Fibroblast of lung (primary cell): Measurements from ENCODE around the gene IGBP1. TPM values are rescaled to one million over a fixed set of nuclear protein-coding genes. Genes with fewer than 3 reads are reported as not detected.
"Not testable (repeated sequence)": the region's sequence is repeated elsewhere in the genome, so short reads cannot be mapped to it uniquely, and the experiment has no call there.

Source experiments
- DNase-seq, 2 donors: peaks; one replicate each; pipeline versions ENCODE4 v3.0.0 to v3.0.0-alpha.2; 2010; ENCODE audit warnings: low read depth in 2 of 2
- H2AFZ ChIP-seq: 2 replicates; pipeline ENCODE4 v1.5.1; 2012; ENCODE audit warnings: low read length, control low read depth, inconsistent platforms
- H3K27ac ChIP-seq: 2 replicates; pipeline ENCODE4 v1.5.1; 2011; ENCODE audit warnings: low read length, control low read depth; ENCODE audit not compliant: insufficient read depth
- H3K27me3 ChIP-seq: 2 replicates; pipeline ENCODE4 v1.5.1; 2011; ENCODE audit warnings: mild to moderate bottlenecking, low read length; ENCODE audit not compliant: control insufficient read depth, insufficient read depth
- H3K36me3 ChIP-seq: 2 replicates; pipeline ENCODE4 v1.5.1; 2011; ENCODE audit warnings: low read length; ENCODE audit not compliant: control insufficient read depth, insufficient read depth
- H3K4me1 ChIP-seq: 2 replicates; pipeline ENCODE4 v1.5.1; 2011; ENCODE audit warnings: low read length; ENCODE audit not compliant: control insufficient read depth, insufficient read depth; ENCODE audit errors: extremely low read depth
- H3K4me2 ChIP-seq: 2 replicates; pipeline ENCODE4 v1.5.1; 2011; ENCODE audit warnings: low read length, control low read depth; ENCODE audit not compliant: insufficient read depth; ENCODE audit errors: extremely low read depth
- H3K4me3 ChIP-seq, 4 experiments: fragments of 200-600 bp in 1 of 4; sonication (generic) in 1 of 4; replicated peaks in 1 of 4; 2 replicates each; pipeline ENCODE4 v1.5.1; 2011 to 2016; ENCODE audit warnings: low read length in 4 of 4, low read depth in 3 of 4, mild to moderate bottlenecking in 3 of 4, control low read depth in 2 of 4, inconsistent platforms in 1 of 4, mixed read lengths in 1 of 4; ENCODE audit not compliant: insufficient read depth in 1 of 4; ENCODE audit errors: control extremely low read depth in 1 of 4
- H3K79me2 ChIP-seq: 2 replicates; pipeline ENCODE4 v1.5.1; 2012; ENCODE audit warnings: mild to moderate bottlenecking, low read length, inconsistent platforms; ENCODE audit not compliant: control insufficient read depth, insufficient read depth
- H3K9ac ChIP-seq: 2 replicates; pipeline ENCODE4 v1.5.1; 2011; ENCODE audit warnings: mild to moderate bottlenecking, low read length, control low read depth; ENCODE audit not compliant: insufficient read depth
- H3K9me3 ChIP-seq: 2 replicates; pipeline ENCODE4 v1.5.1; 2012; ENCODE audit warnings: low read depth, low read length; ENCODE audit not compliant: control insufficient read depth, insufficient read depth
- H4K20me1 ChIP-seq: 2 replicates; pipeline ENCODE4 v1.5.1; 2011; ENCODE audit warnings: low read length; ENCODE audit not compliant: control insufficient read depth, insufficient read depth; ENCODE audit errors: extremely low read depth
- EZH2 ChIP-seq: IDR thresholded peaks from 2 replicates; pipeline ENCODE4 v1.5.1; 2012; ENCODE audit warnings: low read length, control low read depth, mild to moderate bottlenecking; ENCODE audit errors: missing control alignments
- polyA plus RNA-seq, 2 donors: library from polyadenylated mRNA; depleted of rRNA in 1 of 2; stranded (reverse) in 1 of 2; unstranded in 1 of 2; fragments of >200 nt; gene quantifications; 2 replicates each; pipeline ENCODE4 v1.2.1, GENCODE V29; 2011 to 2012; ENCODE audit warnings: missing spikeins in 1 of 2
- total RNA-seq: library from RNA; depleted of rRNA; stranded (reverse); fragments of >200 nt; gene quantifications from 2 replicates; pipeline ENCODE4 v1.2.1, GENCODE V29; 2014
- TF ChIP-seq, protein P1 (sequence below), 2 donors: IDR thresholded peaks in 1 of 2; conservative IDR thresholded peaks in 1 of 2; 1 replicate in 1 of 2; 2 replicates in 1 of 2; pipeline ENCODE4 v1.5.1; 2011 to 2012; ENCODE audit warnings: low read length in 2 of 2, control low read depth in 1 of 2, inconsistent platforms in 1 of 2, low read depth in 1 of 2, mild to moderate bottlenecking in 1 of 2

The IGBP1 gene
- total and polyA plus RNA-seq, 2 donors (not counting 1 experiment from before 2014, with no cell fraction given) = 67.2 to 81.1 TPM

DNA sequence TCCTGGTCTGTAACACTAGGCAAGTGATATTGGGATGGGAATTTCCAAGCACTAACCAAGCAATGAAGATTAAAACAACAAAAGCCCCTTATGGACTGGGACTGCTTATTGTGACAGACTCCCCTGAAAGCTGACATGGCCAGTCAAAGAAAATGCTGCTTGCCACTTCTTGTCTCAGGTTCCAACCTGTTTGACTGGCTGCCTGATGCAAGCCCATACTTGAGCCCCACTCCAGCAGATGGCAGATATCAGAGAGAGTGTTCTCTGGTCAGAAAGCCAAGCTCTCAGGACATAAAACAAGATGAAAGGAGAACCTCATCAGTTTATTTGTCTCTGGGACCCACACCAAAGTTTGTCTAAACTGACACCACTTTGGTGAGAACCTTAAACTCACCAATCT, 15.5 kb upstream of the IGBP1 start:
- Histone ChIP-seq H3K27ac (no peak overlapping the region), H3K9ac (no peak overlapping the region), H3K36me3 (no peaks in the 10 kb centered on the region), H3K4me1 (no peaks in the 10 kb centered on the region), H3K27me3 (no peaks in the 10 kb centered on the region), H3K9me3 (no peaks in the 10 kb centered on the region), H2AFZ (no peak overlapping the region), H4K20me1 (no peaks in the 10 kb centered on the region), H3K79me2 (no peaks in the 10 kb centered on the region), H3K4me3 (no peak overlapping the region), H3K4me2 (no peak overlapping the region)
- DNase-seq = no peak
- TF ChIP-seq, protein P1, sequence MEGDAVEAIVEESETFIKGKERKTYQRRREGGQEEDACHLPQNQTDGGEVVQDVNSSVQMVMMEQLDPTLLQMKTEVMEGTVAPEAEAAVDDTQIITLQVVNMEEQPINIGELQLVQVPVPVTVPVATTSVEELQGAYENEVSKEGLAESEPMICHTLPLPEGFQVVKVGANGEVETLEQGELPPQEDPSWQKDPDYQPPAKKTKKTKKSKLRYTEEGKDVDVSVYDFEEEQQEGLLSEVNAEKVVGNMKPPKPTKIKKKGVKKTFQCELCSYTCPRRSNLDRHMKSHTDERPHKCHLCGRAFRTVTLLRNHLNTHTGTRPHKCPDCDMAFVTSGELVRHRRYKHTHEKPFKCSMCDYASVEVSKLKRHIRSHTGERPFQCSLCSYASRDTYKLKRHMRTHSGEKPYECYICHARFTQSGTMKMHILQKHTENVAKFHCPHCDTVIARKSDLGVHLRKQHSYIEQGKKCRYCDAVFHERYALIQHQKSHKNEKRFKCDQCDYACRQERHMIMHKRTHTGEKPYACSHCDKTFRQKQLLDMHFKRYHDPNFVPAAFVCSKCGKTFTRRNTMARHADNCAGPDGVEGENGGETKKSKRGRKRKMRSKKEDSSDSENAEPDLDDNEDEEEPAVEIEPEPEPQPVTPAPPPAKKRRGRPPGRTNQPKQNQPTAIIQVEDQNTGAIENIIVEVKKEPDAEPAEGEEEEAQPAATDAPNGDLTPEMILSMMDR (conservative IDR thresholded peaks at IDR 0.05 in 1 of 2, IDR thresholded peaks at IDR 0.05 in 1 of 2; ENCODE audit: low read depth in 1 of 2, low read length in 2 of 2) = no peak
- no peak for TF ChIP-seq EZH2

DNA sequence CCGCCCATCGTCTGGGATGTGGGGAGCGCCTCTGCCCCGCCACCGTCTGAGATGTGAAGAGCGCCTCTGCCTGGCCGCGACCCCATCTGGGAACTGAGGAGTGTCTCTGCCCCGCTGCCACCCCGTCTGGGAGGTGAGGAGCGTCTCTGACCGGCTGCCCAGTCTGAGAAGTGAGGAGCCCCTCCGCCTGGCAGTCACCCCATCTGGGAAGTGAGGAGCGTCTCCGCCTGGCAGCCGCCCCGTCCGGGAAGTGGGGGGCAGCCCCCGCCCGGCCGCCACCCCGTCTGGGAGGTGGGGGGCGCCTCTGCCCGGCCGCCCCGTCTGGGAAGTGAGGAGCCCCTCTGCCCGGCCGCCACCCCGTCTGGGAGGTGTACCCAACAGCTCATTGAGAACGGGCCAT, 10.2 kb upstream of the IGBP1 start:
- H3K36me3 ChIP-seq, H3K27ac ChIP-seq, H3K79me2 ChIP-seq, H2AFZ ChIP-seq, DNase-seq, H3K27me3 ChIP-seq, H3K4me1 ChIP-seq, H4K20me1 ChIP-seq, H3K9me3 ChIP-seq, H3K4me3 ChIP-seq, H3K4me2 ChIP-seq, H3K9ac ChIP-seq: not testable (repeated sequence)

DNA sequence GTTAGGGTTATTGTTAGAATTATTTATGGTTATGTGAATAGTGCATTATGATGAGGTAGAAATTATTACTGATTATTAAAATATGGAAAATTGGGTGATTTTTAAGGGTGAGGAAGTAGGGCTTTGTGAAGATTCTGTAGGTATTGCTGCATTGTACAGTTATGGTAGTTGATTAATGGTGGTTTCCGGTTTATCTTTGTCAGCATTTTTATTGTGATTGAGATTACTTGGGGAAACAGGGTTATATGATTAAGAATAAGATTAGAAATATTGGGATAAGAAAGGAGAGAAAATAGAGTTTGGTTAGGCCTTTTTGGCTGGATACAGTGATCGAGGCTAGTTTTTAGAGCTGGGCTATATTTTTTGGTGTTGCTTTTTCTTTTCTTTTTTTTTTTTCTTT, 8.6 kb upstream of the IGBP1 start:
- Histone ChIP-seq H3K4me3 (no peak overlapping the region), H4K20me1 (no peaks in the 10 kb centered on the region), H3K9me3 (no peaks in the 10 kb centered on the region), H3K4me2 (no peak overlapping the region), H3K36me3 (no peaks in the 10 kb centered on the region), H3K79me2 (no peaks in the 10 kb centered on the region), H3K4me1 (no peaks in the 10 kb centered on the region), H3K9ac (no peak overlapping the region), H3K27me3 (no peaks in the 10 kb centered on the region), H2AFZ (no peak overlapping the region), H3K27ac (no peak overlapping the region)
- no peak for DNase-seq
- TF ChIP-seq EZH2 = no peak
- TF ChIP-seq, protein P1 (conservative IDR thresholded peaks at IDR 0.05 in 1 of 2, IDR thresholded peaks at IDR 0.05 in 1 of 2; ENCODE audit: low read depth in 1 of 2, low read length in 2 of 2) = no peak
